CD4-positive, alpha-beta T cell treated with Interleukin-12 subunit alpha and Interleukin-12 subunit beta, for 1 hour (primary cell): ENCODE results near the gene B3GNT2.
"Not testable (repeated sequence)": the region's sequence is repeated elsewhere in the genome, so short reads cannot be mapped to it uniquely, and the experiment has no call there.

Experiments used
- DNase-seq: peaks from one replicate; pipeline ENCODE4 v3.0.0-alpha.2; 2020

The B3GNT2 gene

DNA sequence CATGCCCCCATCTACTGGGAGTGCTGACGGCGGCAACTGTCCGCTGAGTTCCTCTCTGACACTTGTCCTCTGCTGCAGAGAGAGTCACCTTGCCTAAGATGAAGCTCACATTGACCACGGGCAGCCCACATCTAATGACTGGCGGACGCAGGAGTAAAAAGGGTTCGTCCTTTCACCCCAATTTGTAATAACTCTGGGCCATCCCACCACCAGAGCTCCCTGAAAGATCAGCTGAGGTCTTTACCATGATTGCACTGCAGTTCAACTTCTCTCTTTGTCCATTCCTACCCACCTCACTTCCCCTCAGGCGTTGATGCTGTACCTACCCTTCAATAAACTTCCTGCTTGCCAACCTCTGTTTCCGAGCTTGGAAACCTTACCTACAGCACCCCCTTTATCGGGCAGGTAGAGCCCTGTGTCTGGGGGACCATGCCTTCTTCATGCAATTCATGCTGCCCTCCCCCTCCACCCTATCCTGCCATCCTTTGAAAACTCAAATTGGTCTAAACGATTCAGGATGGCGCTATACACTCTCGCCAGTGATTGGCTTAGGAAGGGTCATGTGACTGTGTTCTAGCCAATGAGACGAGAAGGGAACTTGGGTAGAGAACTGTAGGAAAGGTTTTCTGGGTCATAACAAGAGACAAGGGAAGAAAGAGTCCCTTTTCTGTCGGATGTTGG is 10.3 kb upstream of the B3GNT2 start:
- no peak for DNase-seq

DNA sequence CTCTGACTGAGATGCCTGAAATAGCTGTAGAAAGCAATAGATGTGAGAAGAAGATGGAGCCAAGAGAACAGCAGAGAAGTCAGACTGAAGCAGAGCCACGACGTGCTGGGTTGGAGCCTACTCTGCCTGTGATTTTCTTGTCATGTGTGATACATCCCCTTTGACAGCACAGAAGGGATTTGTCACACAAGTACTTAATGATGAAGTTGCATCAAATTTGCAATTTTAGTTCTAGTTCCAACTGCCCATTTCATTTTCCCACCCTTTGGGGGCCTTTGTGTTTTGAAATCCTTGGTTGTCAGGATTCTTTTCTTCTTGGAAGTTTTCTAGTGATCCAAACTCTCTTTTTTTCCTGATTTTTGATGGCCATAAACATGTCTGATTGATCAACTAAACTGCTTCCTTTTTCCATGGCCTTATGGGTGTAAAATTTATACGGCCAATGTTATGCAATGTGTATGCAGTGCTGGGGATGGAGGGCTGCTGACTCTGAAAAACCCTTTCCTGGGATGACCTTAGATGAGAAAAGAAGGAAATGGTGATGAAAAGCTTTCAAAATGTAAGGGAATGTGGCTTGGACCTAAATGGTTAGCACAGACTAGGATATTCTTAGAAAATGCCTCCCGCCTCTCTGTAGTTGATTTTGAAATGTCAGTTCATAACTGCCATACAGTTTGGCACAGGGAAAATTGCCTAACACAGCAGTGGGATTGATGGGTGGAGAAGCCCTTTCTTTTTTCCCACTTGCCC is 9.6 kb upstream of the B3GNT2 start:
- no peak for DNase-seq

DNA sequence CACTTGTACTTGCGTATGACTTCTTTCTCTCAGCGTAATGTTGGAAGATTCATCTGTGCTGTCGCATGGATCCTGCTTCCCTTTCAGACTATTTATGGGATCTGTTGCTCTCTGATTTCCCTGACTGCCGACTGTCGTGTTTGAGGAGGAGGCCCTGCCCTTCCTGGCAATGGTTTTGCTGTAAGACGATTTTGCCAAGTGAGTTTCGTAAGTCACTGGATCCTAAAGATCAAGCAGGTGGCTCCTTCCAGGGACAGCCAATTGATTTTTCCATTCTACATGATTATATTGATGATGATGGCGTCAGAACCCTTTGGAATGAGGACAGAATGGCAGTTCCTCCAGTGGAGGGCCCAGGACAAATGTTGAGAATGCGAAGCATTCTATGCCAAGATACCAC is 8.7 kb upstream of the B3GNT2 start:
- no peak for DNase-seq

DNA sequence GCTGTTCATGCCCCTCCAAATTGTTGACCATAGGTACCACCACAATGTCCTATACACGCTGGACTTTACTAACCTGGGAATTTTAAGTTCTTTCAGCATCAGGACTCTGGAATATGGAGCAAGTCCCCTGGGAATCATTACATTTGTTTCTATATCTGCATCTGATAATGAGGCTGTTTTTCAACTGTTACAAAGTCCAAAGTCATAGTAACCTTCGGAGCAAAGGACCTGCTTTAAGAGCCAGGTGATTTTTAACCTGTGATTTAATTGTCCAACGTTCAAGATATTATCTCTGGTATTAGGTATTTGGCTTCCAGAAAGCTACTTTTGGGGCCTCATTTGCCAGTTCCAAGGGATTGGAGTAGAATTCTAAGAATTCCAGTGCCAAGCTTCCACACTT is 7.5 kb upstream of the B3GNT2 start:
- no peak for DNase-seq

DNA sequence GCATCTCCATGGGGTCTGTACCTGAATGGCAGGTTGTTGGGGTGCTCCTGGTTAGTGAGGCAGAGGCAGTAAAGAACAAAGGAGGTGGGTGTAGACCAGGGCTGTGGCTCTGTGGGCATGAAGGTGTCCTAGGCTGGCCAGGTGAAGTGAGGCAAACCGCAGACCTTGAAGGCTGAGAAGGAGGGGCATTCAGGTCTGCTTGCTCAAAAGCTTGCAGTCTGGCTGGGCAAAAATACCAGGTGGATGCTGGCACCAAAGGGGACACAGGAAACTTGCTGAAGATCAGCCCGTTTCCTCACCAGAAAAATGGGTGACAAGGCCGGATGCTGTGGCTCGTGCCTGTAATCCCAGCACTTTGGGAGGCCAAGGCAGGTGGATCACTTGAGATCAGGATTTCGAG is 6.7 kb upstream of the B3GNT2 start:
- no peak for DNase-seq

DNA sequence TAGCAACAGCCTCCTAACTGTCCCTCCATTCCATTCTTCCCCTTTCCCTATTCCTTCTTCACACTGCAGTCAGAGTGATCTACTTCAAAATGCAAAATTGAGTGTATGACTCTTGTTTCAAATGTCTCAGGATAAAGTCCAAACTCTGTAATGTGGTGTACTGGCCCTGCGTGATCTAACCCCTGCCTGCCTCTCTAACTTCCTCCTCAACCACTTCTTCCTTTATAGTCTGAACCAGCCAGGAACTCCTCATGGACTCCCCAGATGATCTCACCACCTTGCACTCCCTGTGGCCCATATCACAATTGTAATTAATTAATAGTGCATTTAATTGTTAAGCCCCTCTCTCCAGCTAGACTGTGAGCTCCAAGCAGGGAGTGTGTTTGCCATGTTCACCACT is 3.1 kb upstream of the B3GNT2 start:
- no peak for DNase-seq

DNA sequence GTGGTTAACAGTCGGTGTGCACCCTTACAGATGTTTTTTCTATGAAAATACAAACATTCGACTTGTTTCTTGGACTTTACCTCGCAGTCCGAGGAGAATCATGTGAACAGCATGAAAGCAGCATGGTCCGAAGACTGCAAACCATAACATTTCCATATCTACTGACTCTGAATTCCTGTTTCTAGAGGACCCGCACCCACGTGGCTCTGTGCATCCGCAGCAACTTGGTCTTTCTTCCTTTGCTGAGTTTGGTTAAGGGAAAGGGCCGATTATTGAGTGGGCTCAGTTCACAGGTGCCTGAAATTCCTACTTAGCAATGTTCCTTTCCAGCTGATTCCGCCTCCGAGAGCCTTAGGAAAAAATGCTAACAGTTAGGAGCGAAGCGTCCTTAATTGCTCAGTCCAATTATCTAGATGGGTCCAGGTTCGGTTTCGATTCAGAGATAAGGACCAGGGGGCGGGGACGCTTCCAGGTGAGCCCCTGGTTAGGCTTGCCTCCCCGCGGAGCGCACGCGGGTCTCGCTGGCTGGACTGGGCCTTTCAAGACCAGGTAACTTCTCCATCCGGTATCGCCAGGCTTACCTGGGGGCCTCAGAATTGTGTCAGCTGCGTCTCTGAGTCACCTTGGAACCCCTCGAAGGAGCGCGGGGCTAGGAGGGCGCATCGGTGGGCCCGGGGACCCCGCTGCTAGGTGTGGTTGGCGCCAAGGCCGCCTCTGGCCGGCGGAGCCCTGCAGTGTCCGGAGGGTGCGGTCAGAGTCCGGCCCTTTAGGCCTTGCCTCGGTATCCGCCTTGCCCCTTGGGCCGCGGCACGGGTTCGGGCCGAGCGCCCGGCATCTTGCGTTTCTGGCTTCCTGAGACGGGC is 1.1 kb upstream of the B3GNT2 start:
- no peak for DNase-seq

DNA sequence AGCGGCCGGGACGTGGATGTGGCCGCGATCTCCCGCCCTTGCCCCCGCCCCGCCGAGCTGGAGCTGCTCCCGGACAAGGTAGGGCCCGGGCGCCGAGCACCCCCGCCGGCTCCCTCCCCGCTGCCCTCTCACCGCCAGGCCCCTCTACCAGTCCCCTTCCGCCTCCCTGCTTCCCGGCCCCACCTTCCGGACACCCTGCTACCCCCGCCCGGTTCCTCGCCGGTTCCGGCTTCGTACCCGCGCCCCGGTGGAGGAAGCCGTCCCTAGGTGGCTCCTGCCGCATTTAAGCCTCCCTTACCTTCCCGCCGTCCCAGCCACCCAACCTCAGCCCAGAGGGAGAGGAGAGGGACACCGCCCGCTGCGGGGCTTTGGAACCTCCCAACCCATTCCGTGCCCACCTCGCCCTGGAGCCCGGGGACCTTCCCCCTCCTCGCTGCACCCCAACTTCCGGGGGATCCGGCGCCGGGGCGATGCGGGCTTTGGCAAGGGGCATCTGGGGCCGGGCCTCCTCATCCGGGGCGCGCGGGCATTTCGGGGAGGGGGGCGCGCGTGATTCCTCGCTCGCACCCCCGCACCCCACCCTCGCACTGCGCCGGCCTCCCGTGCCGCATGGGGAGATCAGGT is 475 bp downstream of the B3GNT2 start:
- DNase-seq = peak; percentile 59

DNA sequence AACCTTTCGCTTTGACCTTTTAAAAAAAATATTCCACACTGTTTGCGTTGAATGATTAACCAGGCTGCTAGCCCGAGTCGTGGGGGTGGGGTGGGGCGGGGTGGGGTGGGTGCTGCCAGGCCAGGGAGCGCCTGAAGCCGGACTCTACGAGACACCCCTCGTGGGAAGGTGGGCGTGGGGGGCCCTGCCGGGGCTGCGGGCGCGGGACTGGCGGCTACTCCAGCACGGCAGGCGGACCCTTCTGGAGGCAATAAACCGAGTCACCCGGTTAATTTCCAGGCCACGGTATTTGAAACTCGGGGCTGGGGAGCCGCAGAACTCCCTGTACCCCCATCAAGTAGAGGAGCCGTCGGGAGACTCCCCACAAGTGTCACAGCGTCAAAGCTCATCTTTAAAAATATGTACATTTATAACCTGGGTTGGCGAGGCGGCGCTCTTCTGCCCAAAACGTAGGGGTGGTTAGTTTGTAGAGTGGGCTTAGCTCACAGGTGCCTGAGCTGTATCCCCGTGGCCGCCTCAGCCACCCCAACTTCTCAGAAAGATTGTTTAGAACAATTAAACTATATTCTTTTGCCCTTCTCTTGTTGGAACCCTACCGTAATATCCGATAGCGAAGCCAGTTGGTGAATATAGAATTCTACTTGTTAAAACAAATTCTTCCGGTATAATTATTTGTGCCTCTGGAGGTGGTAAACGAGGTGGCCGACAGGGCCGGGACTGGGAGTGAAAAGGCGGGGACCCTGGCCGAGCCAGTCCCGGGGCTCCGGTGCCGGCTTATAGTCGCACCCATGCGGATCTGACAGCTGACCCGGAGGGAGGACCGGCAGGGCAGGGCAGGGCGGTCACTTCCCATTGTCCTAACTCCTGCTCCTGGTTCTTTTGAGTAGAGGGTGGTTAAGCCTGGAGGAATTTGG is 1.4 kb downstream of the B3GNT2 start:
- peak; percentile 61 for DNase-seq

DNA sequence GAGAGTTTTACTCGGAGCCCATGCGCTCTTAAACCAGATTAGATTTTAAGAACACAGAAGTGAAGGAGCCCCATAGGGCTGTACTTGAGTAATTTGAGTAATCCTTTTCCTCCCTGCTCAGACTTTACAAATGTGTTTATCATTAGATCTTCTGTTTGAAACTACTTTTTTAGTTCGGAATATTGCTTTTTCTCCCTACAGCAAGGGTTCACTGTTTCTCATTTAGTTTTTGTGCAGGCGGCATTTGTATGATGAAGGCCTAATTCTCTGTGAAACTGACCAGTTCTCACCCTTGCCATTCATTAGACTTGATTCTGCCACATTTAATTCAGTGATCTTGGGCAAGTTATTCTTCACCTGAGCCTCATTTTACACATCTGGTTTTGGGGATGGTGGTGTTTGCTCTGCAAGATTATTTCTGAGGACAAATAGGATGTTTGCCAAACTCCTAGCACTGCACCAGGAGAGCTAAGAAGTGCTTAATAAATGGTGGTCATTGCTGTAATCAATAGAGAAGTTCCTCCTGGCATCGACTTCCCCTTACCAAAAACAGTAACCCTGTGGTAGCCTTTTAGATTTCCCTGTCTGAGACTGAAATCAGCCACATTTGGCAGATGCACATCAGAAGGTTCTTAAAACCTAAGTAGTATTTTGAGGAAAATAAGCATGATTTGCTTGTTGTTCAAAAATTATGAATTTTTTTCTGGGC is 2.2 kb downstream of the B3GNT2 start:
- DNase-seq = no peak

DNA sequence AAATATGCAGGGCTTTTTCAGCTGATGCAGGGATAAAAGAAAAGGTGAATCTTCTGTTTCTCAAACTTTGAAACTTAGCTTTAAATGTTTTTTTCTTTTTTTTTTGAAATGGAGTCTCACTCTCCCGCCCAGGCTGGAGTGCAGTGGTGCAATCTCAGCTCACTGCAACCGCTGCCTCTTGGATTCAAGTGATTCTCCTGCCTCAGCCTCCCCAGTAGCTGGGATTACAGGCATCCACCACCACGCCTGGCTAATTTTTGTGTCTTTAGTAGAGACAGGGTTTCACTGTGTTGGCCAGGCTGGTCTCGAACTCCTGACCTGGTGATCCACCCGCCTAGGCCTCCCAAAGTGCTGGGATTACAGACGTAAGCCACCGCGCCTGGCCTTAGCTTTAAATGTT is 2.9 kb downstream of the B3GNT2 start:
- not testable (repeated sequence) for DNase-seq

DNA sequence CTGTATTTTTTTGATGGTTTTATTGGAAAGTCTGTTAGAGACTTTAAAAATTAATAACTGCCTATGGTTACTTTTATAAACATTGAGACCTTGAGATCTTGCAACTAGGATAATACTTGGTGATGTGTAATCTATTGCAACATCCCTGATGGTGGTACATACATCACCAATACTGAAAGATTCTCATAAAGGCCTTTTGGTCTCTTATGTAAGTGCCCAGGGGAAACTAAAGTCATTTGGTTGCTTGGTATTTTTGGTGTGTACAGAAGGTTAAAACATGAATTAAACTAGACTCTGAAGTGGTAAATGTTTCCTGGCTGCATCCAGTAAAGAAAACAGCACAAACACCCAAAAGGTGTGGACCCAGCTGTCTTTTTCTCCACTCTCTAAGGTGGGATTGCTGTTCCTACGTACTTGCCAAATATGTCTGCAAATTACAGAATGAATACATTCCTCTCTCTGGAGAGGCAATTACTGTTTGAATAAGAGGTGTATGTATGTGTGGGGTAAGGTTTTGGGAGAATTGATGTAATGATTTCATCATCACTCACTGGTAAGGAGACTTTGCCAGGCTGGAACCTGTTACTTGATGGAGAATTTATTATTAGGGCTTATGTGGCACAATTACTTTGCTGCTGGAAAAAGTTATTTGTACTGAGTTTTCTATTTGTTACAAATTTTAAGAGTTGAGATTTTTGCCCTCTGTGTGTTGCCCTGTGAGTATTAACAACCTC is 3.6 kb downstream of the B3GNT2 start:
- no peak for DNase-seq

DNA sequence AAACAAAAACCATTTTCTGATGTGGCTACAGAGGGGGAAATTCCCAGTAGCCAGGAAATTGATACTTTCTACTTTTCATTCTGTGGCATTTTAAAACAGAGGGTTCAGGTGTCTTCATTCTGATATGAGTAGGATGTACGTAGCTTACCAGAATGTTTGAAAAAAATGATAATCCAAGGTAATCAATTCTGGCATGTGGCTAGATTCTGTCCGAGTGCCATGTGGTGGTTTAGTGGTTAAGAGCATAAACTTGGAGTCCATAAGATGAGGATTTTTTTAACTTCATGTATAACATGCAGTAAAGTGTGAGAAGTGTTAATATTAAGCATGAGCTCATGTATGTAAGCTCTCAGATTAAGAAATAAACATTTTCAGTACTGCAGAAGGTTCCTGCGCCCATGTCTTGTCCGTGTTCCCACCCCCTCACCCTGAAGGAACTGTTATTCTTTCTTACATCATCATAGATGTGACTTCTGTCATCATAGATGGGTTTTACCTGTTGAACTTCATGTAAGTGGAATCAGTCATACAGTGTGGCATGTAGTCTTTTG is 4.5 kb downstream of the B3GNT2 start:
- DNase-seq = peak; percentile 60

DNA sequence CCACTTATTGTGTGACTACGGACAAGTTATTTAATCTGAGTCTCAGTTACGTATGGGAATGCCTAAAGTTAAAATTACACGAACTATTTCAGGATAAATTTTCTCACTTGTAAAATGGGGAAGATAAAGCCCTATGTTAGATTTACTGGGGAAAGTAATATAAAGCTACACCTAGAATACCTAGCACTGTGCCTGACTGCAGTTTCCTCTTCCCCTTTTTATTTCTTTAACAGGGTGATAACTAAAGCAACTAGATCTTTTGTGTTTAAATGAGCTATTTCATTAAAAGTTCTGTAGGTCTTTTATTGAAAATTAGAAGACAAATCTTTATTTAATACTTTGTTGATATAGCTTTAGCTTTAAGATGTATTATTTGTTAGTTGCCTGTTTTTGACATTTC is 5.0 kb downstream of the B3GNT2 start:
- no peak for DNase-seq

DNA sequence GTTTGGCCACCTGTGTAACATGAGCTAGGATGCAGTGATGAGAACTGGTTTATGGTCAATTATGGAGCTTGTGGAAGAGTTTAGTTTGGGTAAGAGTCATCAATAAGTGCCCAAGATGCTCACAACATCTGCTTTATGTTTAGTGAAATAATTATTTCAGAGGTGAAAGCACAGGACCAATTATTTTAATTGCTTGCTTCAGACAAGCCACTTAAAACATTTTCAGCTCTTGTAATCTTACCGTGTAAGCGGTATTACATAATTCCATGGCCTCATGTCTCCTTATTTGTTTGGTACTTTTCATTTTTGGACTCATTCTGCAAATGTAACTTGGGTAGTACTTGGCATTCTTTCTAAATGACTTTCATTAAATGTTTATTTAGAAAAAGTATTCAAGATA is 5.4 kb downstream of the B3GNT2 start:
- no peak for DNase-seq

DNA sequence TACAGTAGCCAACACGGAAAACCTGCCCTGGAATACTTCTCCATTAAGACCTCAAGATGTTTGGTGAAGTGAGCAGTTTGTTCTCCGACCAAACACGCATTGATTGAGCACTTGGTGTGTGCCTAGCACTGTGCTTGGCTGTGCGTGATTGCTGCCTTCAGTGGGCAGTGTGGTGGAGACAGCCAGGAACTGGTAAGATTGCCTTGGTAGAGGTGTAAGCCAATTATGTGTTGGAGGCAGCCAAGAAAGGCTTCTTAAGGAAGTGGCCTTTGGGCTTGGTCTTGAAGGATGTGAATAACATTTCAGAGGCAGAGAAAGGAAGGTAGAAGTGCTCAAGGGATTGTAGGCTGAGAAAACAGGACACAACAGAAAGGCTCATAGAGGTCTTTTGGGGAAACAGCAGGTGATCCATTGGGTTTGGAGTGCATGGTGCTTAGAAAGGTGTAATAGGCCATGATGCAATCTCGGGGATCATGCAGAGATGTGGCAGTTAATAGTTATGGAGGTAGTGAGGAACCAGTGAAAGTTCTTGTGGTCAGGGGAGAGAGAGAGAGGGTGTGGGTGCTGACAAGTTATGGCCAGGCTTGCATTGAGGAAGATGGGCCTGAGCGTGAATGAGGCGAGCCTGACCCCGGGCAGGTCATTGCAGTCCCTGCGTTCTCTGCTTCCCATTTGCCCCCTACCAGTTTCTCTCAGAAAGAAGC is 6.3 kb downstream of the B3GNT2 start:
- DNase-seq = no peak

DNA sequence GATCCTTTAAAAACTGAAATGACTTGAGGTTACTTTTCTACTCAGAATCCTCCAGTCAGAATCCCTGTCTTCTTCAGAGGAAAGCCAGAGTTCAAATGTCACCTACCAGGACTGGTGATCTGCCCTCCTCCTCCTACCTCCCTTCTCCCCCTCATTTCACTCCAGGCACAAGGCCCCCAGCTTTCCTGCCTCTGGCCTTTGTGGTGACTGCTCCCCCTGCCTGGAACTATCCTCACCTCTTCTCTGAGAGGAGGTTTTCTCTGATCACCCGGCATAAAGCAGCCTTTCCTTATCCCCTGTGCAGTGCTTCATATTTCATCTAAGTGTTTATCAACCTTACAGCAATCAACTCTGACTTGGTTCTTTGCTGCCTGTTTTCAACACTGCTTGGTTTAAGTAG is 6.8 kb downstream of the B3GNT2 start:
- no peak for DNase-seq

DNA sequence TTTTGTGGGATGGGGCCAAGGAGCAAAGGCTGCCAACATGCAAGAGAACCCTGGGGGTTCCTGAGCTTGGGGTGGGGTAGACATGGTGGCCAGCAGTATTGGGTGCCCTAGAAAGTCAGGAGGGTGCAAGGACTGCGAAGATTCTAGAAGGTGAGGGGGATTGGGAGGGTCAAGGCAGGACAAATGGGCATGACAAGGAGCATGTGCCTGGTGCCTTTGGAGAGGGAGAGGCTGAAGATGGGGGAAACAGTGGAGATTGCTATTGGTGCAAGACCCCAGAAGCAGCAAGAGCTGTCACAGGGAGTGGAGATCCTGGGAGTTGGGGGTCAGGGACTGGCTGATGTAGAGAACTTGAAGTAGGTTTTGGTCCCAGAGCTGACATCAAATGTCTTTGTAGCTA is 7.5 kb downstream of the B3GNT2 start:
- DNase-seq = no peak

DNA sequence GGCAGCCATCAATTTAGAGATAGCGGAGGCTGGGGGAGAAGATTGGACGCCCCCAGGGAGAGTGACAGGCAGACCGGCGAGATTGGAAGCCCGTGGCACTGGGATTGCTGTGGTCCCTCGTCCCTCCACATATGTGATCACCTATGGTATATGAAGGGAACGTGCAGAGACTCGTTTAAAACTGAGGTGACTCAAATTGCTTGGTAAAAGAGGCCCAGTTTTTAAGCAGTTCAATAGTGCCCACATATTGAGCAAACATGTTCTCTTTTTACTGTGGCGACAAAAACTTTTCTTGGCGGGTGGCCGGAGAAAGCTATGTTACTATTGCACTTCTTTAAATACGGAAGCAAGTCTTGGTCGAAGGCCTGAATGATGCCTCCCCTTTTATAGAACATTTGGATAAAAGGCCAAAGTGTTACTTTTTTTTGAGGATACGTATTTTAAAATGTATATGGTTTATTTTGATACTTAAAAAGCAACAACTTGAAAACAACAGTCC is 9.1 kb downstream of the B3GNT2 start:
- DNase-seq = no peak

DNA sequence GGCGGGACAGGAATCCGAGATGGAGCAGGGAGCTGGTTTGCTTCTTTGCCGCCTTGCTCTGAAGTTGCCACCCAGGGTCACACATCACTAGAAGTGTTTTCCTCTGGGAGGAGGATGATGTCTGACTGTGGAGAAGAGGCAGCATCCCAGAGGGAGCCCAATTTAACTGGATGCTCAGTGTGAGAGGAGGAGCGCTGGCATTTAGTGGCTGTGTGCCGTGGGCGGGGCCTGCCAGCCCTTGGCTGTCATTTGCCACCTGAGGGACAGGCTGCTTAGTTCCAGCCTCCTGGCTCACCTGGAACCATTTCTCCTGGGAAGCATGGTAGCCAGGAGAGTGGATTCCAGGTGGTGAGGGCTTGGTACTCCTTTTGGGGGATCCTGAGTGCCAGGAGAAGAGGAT is 9.6 kb downstream of the B3GNT2 start:
- no peak for DNase-seq
